Endodermal cell (in vitro differentiated cells): ENCODE results near the gene WDR76. TPM values are rescaled to one million over a fixed set of nuclear protein-coding genes. Genes with fewer than 3 reads are reported as not detected.

ENCODE experiments used
- DNase-seq: peaks from one replicate; pipeline ENCODE4 v3.0.0-alpha.2; 2017
- H3K27ac ChIP-seq: 2 replicates; pipeline ENCODE4 v1.5.1; 2013; ENCODE audit warnings: mild to moderate bottlenecking, low read depth, low read length, moderate library complexity
- H3K27me3 ChIP-seq: 2 replicates; pipeline ENCODE4 v1.6.1; 2013; ENCODE audit warnings: mild to moderate bottlenecking, low read length, moderate library complexity; ENCODE audit not compliant: insufficient read depth, control insufficient read depth, poor library complexity, severe bottlenecking
- H3K36me3 ChIP-seq: 2 replicates; pipeline ENCODE4 v1.7.0; 2013; ENCODE audit warnings: mild to moderate bottlenecking, low read length, moderate library complexity; ENCODE audit not compliant: control insufficient read depth, insufficient read depth
- H3K4me1 ChIP-seq: one replicate; pipeline ENCODE4 v1.7.0; 2013; ENCODE audit warnings: low read length; ENCODE audit not compliant: control insufficient read depth, insufficient read depth
- H3K4me3 ChIP-seq: 2 replicates; pipeline ENCODE4 v1.5.1; 2013; ENCODE audit warnings: mild to moderate bottlenecking, low read length, moderate library complexity
- H3K9ac ChIP-seq: 2 replicates; pipeline ENCODE4 v1.6.1; 2013; ENCODE audit warnings: mild to moderate bottlenecking, low read length, moderate library complexity; ENCODE audit not compliant: poor library complexity, severe bottlenecking; ENCODE audit errors: extremely low read depth
- H3K9me3 ChIP-seq: 2 replicates; pipeline ENCODE4 v1.6.1; 2013; ENCODE audit warnings: mild to moderate bottlenecking, low read length, moderate library complexity; ENCODE audit not compliant: control insufficient read depth
- H3K27ac Mint-ChIP-seq: 2 replicates; pipeline ENCODE4 v1.8.0; 2020; ENCODE audit warnings: mixed read lengths
- H3K27me3 Mint-ChIP-seq: 2 replicates; pipeline ENCODE4 v1.8.0; 2021; ENCODE audit warnings: mild to moderate bottlenecking, mixed read lengths; ENCODE audit not compliant: insufficient read depth
- H3K36me3 Mint-ChIP-seq: 2 replicates; pipeline ENCODE4 v1.8.0; 2020; ENCODE audit warnings: low read depth, mixed read lengths
- H3K4me1 Mint-ChIP-seq: 2 replicates; pipeline ENCODE4 v1.8.0; 2020; ENCODE audit warnings: mixed read lengths
- H3K4me3 Mint-ChIP-seq: 2 replicates; pipeline ENCODE4 v1.8.0; 2020; ENCODE audit warnings: mild to moderate bottlenecking, moderate library complexity, mixed read lengths
- H3K9me3 Mint-ChIP-seq: 2 replicates; pipeline ENCODE4 v1.8.0; 2020; ENCODE audit warnings: mild to moderate bottlenecking, mixed read lengths
- CTCF ChIP-seq: fragments of 200-600 bp; sonication (generic); conservative IDR thresholded peaks from 2 replicates; pipeline ENCODE4 v1.5.0; 2021; ENCODE audit warnings: antibody characterized with exemption, mild to moderate bottlenecking
- WGBS, 2 experiments: methylation state at CpG; one replicate each; pipeline versions ENCODE4 v1.1.5 to v1.1.7; 2013; ENCODE audit warnings: missing lambda C conversion rate in 2 of 2, mixed read lengths in 1 of 2; ENCODE audit not compliant: insufficient coverage in 1 of 2, insufficient read length in 1 of 2; 5-methylcytosine and 5-hydroxymethylcytosine counted together
- total RNA-seq, 2 donors: library from RNA; stranded (reverse); fragmentation: NEBNext Ultra II Directional in 1 of 2; extraction: Animal tissue kit (Norgen Biotek cat#: 25700) in 1 of 2; gene quantifications; 2 replicates in 1 of 2; 3 replicates in 1 of 2; pipeline ENCODE4 v1.2.1, GENCODE V29; 2021

Gene WDR76
- total RNA-seq, 2 donors from 2014 or later: 22.6 to 34.4 TPM

- Mint-ChIP-seq H3K9me3 (no peaks in the 10 kb centered on the region), H3K36me3 (no peaks in the 10 kb centered on the region), H3K4me1 (peaks cover 35% of the 10 kb centered on the region), H3K27ac (no peak overlapping the region), H3K27me3 (no peaks in the 10 kb centered on the region), H3K4me3 (no peak overlapping the region)
- WGBS, 2 experiments: 82 to 89% methylated on average over 10 of the region's 10 CpGs
- DNase-seq: no peak
- no peaks in the 10 kb centered on the region for H3K27me3 ChIP-seq
- H3K4me3 ChIP-seq: no peak overlapping the region
- no peak for TF ChIP-seq CTCF
- H3K27ac ChIP-seq: no peak overlapping the region
- H3K36me3 ChIP-seq: no peaks in the 10 kb centered on the region
- peaks cover 17% of the 10 kb centered on the region for H3K4me1 ChIP-seq
- no peak overlapping the region for H3K9ac ChIP-seq
- H3K9me3 ChIP-seq: no peaks in the 10 kb centered on the region
Measured at GRCh38 chr15:43901495-43901894, 74.7 kb downstream of the WDR76 start.

GRCh38 chr15:43903864-43904290 is 77.1 kb downstream of the WDR76 start:
- Mint-ChIP-seq H3K4me3 (no peak overlapping the region), H3K27ac (peak overlapping the region; percentile 82)

GRCh38 chr15:43905755-43906154 is 79.0 kb downstream of the WDR76 start:
- Histone ChIP-seq H3K9ac (no peak overlapping the region), H3K4me1 (peaks cover 17% of the 10 kb centered on the region), H3K4me3 (no peak overlapping the region), H3K36me3 (no peaks in the 10 kb centered on the region), H3K27me3 (no peaks in the 10 kb centered on the region), H3K9me3 (no peaks in the 10 kb centered on the region), H3K27ac (no peak overlapping the region)
- H3K9me3 Mint-ChIP-seq: no peaks in the 10 kb centered on the region
- 92 to 95% methylated on average over 7 of the region's 7 CpGs for WGBS, 2 experiments
- H3K27me3 Mint-ChIP-seq: no peaks in the 10 kb centered on the region
- TF ChIP-seq CTCF: no peak
- no peak for DNase-seq
- no peak overlapping the region for H3K27ac Mint-ChIP-seq
- H3K4me3 Mint-ChIP-seq: no peak overlapping the region
- H3K36me3 Mint-ChIP-seq: no peaks in the 10 kb centered on the region
- H3K4me1 Mint-ChIP-seq: peaks cover 37% of the 10 kb centered on the region

More at GRCh38 chr15:43903864-43904290, 77.1 kb downstream of the WDR76 start:
- no peaks in the 10 kb centered on the region for H3K9me3 Mint-ChIP-seq
- DNase-seq: peak; percentile 95
- Histone ChIP-seq H3K9me3 (no peaks in the 10 kb centered on the region), H3K27me3 (no peaks in the 10 kb centered on the region), H3K36me3 (no peaks in the 10 kb centered on the region), H3K27ac (no peak overlapping the region), H3K4me3 (no peak overlapping the region), H3K4me1 (peaks cover 17% of the 10 kb centered on the region), H3K9ac (no peak overlapping the region)
- peak; percentile 96 for TF ChIP-seq CTCF
- no peaks in the 10 kb centered on the region for H3K36me3 Mint-ChIP-seq
- 13 to 16% methylated on average over 3 to 8 of the region's 8 CpGs for WGBS, 2 experiments
- H3K4me1 Mint-ChIP-seq: peaks cover 37% of the 10 kb centered on the region
- no peaks in the 10 kb centered on the region for H3K27me3 Mint-ChIP-seq
